ENCODE results near the gene GABRA5. TPM values are rescaled to one million over a fixed set of nuclear protein-coding genes. Genes with fewer than 3 reads are reported as not detected.

GABRA5 gene
- polyA plus RNA-seq, 3 donors: not detected

DNA sequence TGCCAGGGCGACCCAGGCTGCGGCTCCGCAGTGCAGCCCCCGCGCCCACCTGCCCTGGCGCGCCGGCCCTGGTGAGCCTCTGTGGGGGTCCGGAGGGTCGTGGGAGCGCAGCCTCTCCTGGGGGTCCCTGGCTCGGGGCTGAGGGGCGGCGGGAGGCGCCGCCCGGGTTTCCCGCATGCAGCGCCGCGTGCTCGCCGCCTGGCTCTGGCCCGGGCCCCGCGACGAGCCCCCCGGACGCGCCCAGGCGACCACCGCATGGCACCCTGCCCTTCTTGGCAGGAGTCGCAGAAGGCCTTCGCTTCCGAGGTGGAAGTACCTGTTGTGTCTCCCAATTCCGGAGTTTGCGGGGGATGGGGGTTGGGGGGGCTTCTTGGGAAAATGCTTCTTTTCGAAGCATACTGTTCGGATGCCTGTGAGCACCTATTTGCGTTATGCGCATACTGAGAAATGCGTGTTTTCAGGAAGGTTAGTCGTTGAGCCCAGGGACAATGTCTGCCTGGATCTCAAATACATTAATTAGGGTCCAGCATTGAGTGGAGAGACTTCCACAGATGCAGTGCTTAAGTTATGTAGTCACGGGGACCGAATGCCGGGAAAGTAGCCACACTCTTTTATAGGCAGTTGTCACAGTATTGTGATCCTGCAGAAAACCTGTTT lies 1.3 kb downstream of the GABRA5 start:
- Histone ChIP-seq H3K4me2 (replicated peaks; ENCODE audit: extremely low read depth, low read length, poor library complexity, severe bottlenecking) (no peak overlapping the region), H4K20me1 (ENCODE audit: insufficient read depth, low read length) (no peaks in the 10 kb centered on the region), H3K9ac (ENCODE audit: insufficient read depth, low read length, poor library complexity, severe bottlenecking) (no peak overlapping the region), H2AFZ (ENCODE audit: insufficient read depth, low read depth, low read length, poor library complexity, severe bottlenecking) (no peak overlapping the region), H3K27me3 (ENCODE audit: control insufficient read depth in 2 of 2, insufficient read depth in 2 of 2, low read length in 2 of 2) (peaks cover 9 to 33% of the 10 kb centered on the region in 2 donors), H3K9me3 (replicated peaks in 1 of 2; ENCODE audit: control insufficient read depth in 1 of 2, insufficient read depth in 1 of 2, low read length in 2 of 2) (no peaks in the 10 kb centered on the region), H3K4me1 (ENCODE audit: control insufficient read depth in 1 of 2, insufficient read depth in 2 of 2, low read length in 2 of 2) (no peaks in the 10 kb centered on the region), H3K4me3 (replicated peaks in 1 of 3; ENCODE audit: low read depth in 2 of 3, low read length in 3 of 3) (no peak overlapping the region), H3K79me2 (ENCODE audit: insufficient read depth, low read length) (no peaks in the 10 kb centered on the region), H3K27ac (ENCODE audit: low read depth in 1 of 2, low read length in 2 of 2) (no peak overlapping the region), H3K36me3 (replicated peaks in 1 of 2; ENCODE audit: control insufficient read depth in 1 of 2, insufficient read depth in 2 of 2, low read length in 2 of 2) (no peaks in the 10 kb centered on the region)
- peaks cover 26 to 34% (median 28%) of the 10 kb centered on the region in 3 donors for H3K27me3 Mint-ChIP-seq (ENCODE audit: low read depth in 3 of 3)
- 10% methylated on average over 46 of the region's 46 CpGs for WGBS (ENCODE audit: insufficient coverage)
- no peak for DNase-seq
- peak overlapping the region in 1 of 2 donors; percentile 61 for H3K4me3 Mint-ChIP-seq
- intact Hi-C loops (cut with micrococcal nuclease): no loop called here
- H3K36me3 Mint-ChIP-seq: no peaks in the 10 kb centered on the region
- no peaks in the 10 kb centered on the region for H3K4me1 Mint-ChIP-seq
- TF ChIP-seq CTCF (IDR thresholded peaks at IDR 0.05): no peak
- H3K9me3 Mint-ChIP-seq: peaks cover 0 to 3% (median 0%) of the 10 kb centered on the region in 7 donors
- no peak overlapping the region for H3K27ac Mint-ChIP-seq

- H3K9ac ChIP-seq (ENCODE audit: insufficient read depth, low read length, poor library complexity, severe bottlenecking): no peak overlapping the region
- no peak overlapping the region for H3K4me3 ChIP-seq (replicated peaks in 1 of 3; ENCODE audit: low read depth in 2 of 3, low read length in 3 of 3)
- DNase-seq: no peak
- Mint-ChIP-seq H3K9me3 (peaks cover 0 to 3% (median 0%) of the 10 kb centered on the region in 7 donors), H3K27me3 (ENCODE audit: low read depth in 3 of 3) (peaks cover 21 to 31% (median 26%) of the 10 kb centered on the region in 3 donors), H3K27ac (no peak overlapping the region), H3K36me3 (no peaks in the 10 kb centered on the region), H3K4me3 (no peak overlapping the region), H3K4me1 (no peaks in the 10 kb centered on the region)
- intact Hi-C loops (cut with micrococcal nuclease): no loop called here
- WGBS (ENCODE audit: insufficient coverage): 71% methylated on average over 1 of the region's 3 CpGs
- H3K27me3 ChIP-seq (ENCODE audit: control insufficient read depth in 2 of 2, insufficient read depth in 2 of 2, low read length in 2 of 2): peaks cover 9 to 33% of the 10 kb centered on the region in 2 donors
- H3K79me2 ChIP-seq (ENCODE audit: insufficient read depth, low read length): no peaks in the 10 kb centered on the region
- H3K4me1 ChIP-seq (ENCODE audit: control insufficient read depth in 1 of 2, insufficient read depth in 2 of 2, low read length in 2 of 2): no peaks in the 10 kb centered on the region
- no peak overlapping the region for H3K27ac ChIP-seq (ENCODE audit: low read depth in 1 of 2, low read length in 2 of 2)
- no peaks in the 10 kb centered on the region for H3K9me3 ChIP-seq (replicated peaks in 1 of 2; ENCODE audit: control insufficient read depth in 1 of 2, insufficient read depth in 1 of 2, low read length in 2 of 2)
- TF ChIP-seq CTCF (IDR thresholded peaks at IDR 0.05): no peak
- no peaks in the 10 kb centered on the region for H3K36me3 ChIP-seq (replicated peaks in 1 of 2; ENCODE audit: control insufficient read depth in 1 of 2, insufficient read depth in 2 of 2, low read length in 2 of 2)
- no peak overlapping the region for H3K4me2 ChIP-seq (replicated peaks; ENCODE audit: extremely low read depth, low read length, poor library complexity, severe bottlenecking)
- H2AFZ ChIP-seq (ENCODE audit: insufficient read depth, low read depth, low read length, poor library complexity, severe bottlenecking): no peak overlapping the region
- H4K20me1 ChIP-seq (ENCODE audit: insufficient read depth, low read length): no peaks in the 10 kb centered on the region
These were observed 2.8 kb downstream of the GABRA5 start for GRCh38 chr15:26869628-26870027.
